Lower lobe of right lung (tissue), 2 donors: Measurements from ENCODE around the gene GBGT1. TPM values are rescaled to one million over a fixed set of nuclear protein-coding genes. Genes with fewer than 3 reads are reported as not detected.

ENCODE experiments used
- ATAC-seq, 2 donors: fragments of 200-7000 bp; cut with Tn5 transposase; one replicate each; pipeline ENCODE4 v1.9.1; 2020 to 2022; ENCODE audit warnings: mild to moderate bottlenecking in 2 of 2, moderate library complexity in 2 of 2
- DNase-seq: peaks from one replicate; pipeline ENCODE4 v3.0.0-alpha.2; 2020
- H3K27ac ChIP-seq: fragments of 200-600 bp; one replicate; pipeline ENCODE4 v1.8.0; 2022
- H3K27me3 ChIP-seq: fragments of 200-600 bp; one replicate; pipeline ENCODE4 v1.8.0; 2022; ENCODE audit warnings: low read depth
- H3K36me3 ChIP-seq: fragments of 200-600 bp; one replicate; pipeline ENCODE4 v1.8.0; 2022; ENCODE audit warnings: mild to moderate bottlenecking
- H3K4me1 ChIP-seq: fragments of 200-600 bp; one replicate; pipeline ENCODE4 v1.8.0; 2022
- H3K4me3 ChIP-seq: fragments of 200-600 bp; one replicate; pipeline ENCODE4 v1.8.0; 2022; ENCODE audit warnings: mild to moderate bottlenecking
- H3K9me3 ChIP-seq: fragments of 200-600 bp; one replicate; pipeline ENCODE4 v1.8.0; 2022
- CTCF ChIP-seq: fragments of 200-600 bp; IDR thresholded peaks from one replicate; pipeline ENCODE4 v1.8.0; 2022; ENCODE audit warnings: antibody characterized with exemption, mild to moderate bottlenecking
- intact Hi-C: fragments of 100-400 bp; cut with DNase I; formaldehyde crosslinking; loops from one replicate; pipeline ENCODE4 v1.11.0; 2022
- total RNA-seq: library from RNA; stranded (reverse); fragmentation: NEBNext Ultra II Directional; extraction: Animal tissue kit (Norgen Biotek cat#: 25700); gene quantifications from one replicate; pipeline ENCODE4 v1.2.1, GENCODE V29; 2021
- donor health status: DM: no; HTN: yes; CAD: no; lungs with severe emphysema.

GBGT1 gene
- total RNA-seq, 1 donor from 2014 or later, result 38.5 TPM

DNA sequence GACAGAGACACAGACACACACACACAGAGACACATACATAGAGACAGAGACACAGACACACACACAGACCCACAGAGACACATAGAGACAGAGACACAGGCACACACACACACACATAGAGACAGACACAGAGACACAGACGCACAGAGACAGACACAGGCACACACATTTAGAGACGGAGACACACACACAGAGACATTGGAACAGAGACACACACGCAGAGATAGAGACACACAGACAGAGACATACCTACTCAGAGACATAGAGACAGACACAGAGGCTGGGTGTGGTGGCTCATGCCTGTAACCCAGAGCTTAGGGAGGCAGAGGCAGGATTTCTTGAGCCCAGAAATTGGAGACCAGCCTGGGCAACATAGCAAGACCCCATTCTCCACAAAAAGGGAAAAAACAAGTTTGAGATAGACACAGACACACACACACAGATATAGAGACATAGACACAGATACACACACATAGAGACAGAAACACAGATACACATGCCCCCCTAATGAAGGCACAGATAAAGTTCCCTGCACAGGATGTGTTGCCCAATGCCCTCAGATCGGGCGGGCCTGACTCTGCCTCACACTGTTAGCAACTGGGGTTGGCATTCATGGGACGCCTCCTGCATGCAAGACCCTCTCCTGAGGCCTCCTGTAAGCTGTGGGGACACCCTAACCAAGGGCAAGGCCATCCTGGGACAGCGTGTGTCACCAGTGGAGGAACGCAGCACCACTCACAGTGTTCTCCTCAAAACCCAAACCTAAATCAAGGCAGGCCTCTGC is 39.4 kb downstream of the GBGT1 start:
- Histone ChIP-seq H3K27ac (no peak overlapping the region), H3K4me1 (peaks cover 77% of the 10 kb centered on the region), H3K4me3 (no peak overlapping the region), H3K36me3 (no peaks in the 10 kb centered on the region), H3K9me3 (no peaks in the 10 kb centered on the region), H3K27me3 (no peaks in the 10 kb centered on the region)
- TF ChIP-seq CTCF, result no peak
- ATAC-seq, result no peak
- DNase-seq, result no peak
- intact Hi-C loops, result no loop called here

- no peaks in the 10 kb centered on the region for H3K9me3 ChIP-seq
- TF ChIP-seq CTCF, result no peak
- no peak overlapping the region for H3K27ac ChIP-seq
- no peak overlapping the region for H3K4me3 ChIP-seq
- no peak for DNase-seq
- H3K4me1 ChIP-seq, result peaks cover 79% of the 10 kb centered on the region
- ATAC-seq, result no peak
- intact Hi-C loops, result no loop called here
- no peaks in the 10 kb centered on the region for H3K36me3 ChIP-seq
- H3K27me3 ChIP-seq, result no peaks in the 10 kb centered on the region
These were observed 40.6 kb downstream of the GBGT1 start for GRCh38 chr9:133122935-133123611.

DNA sequence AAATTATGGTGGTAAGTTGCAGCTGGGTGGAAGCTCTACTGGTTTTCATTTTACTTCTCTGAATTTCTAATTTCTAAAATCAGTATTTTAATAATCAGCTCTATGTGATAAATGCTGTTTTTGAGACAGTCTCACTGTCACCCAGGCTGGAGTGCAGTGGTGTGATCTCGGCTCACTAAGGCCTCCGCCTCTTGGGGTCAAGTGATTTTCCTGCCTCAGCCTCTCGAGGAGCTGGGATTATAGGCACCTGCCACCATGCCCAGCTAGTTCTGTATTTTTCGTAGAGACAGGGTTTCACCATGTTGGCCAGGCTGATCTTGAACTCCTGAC is 41.1 kb downstream of the GBGT1 start:
- intact Hi-C loops, result no loop called here
- no peak for DNase-seq
- H3K27ac ChIP-seq, result no peak overlapping the region
- H3K4me1 ChIP-seq, result peaks cover 79% of the 10 kb centered on the region
- H3K27me3 ChIP-seq, result no peaks in the 10 kb centered on the region
- H3K9me3 ChIP-seq, result no peaks in the 10 kb centered on the region
- H3K4me3 ChIP-seq, result no peak overlapping the region
- no peaks in the 10 kb centered on the region for H3K36me3 ChIP-seq
- ATAC-seq, result no peak
- no peak for TF ChIP-seq CTCF

DNA sequence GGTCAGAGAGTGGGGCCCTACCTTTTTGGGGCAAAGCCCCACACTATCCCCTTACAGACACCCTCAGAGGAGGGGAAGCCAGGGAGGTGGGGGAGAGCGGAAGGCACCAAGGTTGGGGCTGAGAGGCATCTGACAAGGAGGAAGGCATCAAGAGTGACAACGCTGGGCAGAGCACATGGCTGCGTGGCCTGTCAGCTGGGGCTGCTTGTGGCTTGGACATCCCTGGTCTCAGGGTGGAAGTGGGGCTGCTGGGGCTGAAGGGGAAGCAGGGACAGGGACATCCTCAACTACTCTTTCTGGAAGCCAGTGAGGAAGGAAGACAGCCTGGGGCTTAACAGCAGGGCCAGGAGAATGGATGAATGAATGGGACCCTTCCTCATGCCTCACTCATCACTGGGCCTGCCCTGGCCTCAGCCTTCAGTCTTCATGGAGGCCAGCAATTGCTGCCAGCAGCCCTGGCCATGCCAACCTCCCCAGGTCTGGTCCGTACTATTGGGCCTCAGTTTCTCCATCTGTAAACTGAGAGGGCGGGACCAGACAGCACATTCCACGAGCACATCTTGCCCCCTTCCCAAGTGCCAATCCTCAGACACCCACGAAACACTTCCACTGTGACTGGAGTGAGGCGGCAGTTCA is 41.7 kb downstream of the GBGT1 start:
- peak; percentile 8 to 10 for ATAC-seq
- intact Hi-C loops, result no loop called here
- Histone ChIP-seq H3K27me3 (no peaks in the 10 kb centered on the region), H3K4me1 (peaks cover 79% of the 10 kb centered on the region), H3K9me3 (no peaks in the 10 kb centered on the region), H3K36me3 (no peaks in the 10 kb centered on the region), H3K4me3 (no peak overlapping the region), H3K27ac (peak overlapping the region; percentile 83)
- DNase-seq, result peak; percentile 76
- TF ChIP-seq CTCF, result no peak

DNA sequence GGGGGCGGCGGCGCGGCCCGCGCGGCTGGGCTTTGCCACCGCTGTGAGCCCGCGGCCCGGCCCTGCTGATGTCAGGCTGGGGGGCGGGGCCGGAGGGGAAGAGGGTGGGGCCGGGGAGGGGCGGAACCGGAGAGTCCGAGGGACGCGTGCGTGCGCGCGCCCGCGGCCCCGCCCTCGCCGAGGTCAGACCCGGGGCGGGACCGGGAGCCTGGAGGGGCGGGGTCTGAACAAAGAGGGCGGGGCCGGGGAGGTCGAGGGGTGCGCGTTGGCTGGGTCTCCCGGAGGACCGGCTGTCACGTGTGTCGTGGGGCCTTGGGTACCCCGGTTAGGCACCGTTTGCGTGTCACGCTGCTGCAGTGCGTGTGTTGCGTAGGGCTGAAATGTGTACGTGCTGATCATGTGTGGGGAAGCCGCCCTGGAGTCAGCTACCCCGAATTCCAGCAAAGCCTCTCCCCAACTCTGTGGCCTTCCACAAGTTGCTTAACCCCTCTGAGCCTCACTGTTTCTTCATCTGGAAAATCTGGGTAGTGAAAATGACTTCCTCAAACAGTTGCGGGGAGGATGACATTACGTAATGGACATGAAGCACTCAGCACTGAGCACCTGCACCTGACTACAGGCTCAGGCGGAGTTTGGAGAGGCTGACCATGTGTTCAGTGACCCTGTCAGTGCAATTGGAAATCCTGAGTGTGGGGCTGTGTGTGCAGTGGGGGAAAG is 42.4 kb downstream of the GBGT1 start, which contains the start of gene RALGDS:
Gene RALGDS, minus strand, starts transcription at position 43 of the 717 bp plus-strand sequence. CDS start 86 bp downstream, outside the sequence.
- H3K27me3 ChIP-seq, result no peaks in the 10 kb centered on the region
- intact Hi-C loops, result no loop called here
- no peak for TF ChIP-seq CTCF
- no peaks in the 10 kb centered on the region for H3K36me3 ChIP-seq
- DNase-seq (peak; percentile 93), ATAC-seq (peak; percentile 91 to 94)
- peaks cover 79% of the 10 kb centered on the region for H3K4me1 ChIP-seq
- H3K4me3 ChIP-seq, result peak within 1 kb of the TSS; percentile 85
- no peaks in the 10 kb centered on the region for H3K9me3 ChIP-seq
- H3K27ac ChIP-seq, result peak within 1 kb of the TSS; percentile 89
